ENCODE results near the gene LHX5. TPM values are rescaled to one million over a fixed set of nuclear protein-coding genes. Genes with fewer than 3 reads are reported as not detected.

LHX5 gene
- total RNA-seq, 1 experiment from 2014 or later: not detected

DNA sequence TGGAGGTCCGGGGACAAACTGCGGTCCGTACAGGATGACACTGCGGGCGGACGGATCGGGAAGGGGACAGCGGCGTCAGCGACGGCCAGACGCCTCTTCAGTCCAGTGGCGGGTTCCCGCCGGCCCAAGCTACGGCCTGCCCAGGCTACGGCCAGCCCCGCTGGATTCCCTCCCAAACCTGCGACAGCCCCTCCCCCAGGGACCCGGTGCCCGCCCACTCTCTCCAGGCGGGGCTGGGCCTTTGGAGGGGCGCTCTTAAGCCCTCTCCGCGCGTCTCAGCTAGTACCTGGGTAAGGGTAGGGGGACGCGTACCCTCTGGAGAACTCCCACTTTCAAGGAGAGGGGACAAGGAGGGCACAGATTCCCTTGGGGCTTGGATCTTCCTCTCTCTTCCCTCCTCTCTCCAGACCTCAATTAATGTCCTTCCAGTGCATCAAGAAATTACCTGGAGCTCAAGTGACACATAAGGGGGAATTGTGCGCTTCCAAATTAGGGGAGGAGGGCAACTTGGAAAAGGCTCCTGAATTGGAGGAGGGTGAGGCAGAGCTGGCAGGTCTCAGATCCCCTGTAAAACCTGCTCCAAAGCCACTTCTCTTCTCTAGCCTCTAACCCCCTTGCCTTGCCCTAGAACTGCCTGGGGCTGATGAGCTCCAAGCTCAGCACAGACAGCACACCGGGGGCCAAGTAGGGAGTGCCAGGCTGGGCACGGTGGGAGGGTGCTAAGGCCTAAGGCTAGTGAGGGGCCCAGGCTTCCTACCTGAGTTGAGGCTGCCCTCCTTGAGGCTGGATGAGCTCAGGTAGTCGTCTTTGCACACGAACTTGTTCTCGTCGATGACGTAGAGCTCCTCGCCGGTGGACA, 3.1 kb downstream of the LHX5 start:
- Mint-ChIP-seq H3K27me3 (ENCODE audit: unreplicated experiment) (peaks cover 96% of the 10 kb centered on the region), H3K4me1 (ENCODE audit: low read depth, unreplicated experiment) (peaks cover 20% of the 10 kb centered on the region), H3K27ac (ENCODE audit: unreplicated experiment) (no peak overlapping the region), H3K36me3 (ENCODE audit: insufficient read depth, unreplicated experiment) (no peaks in the 10 kb centered on the region), H3K9me3 (ENCODE audit: low read depth, unreplicated experiment) (peaks cover 3% of the 10 kb centered on the region), H3K4me3 (ENCODE audit: low read depth, unreplicated experiment) (no peak overlapping the region)
- CTCF ChIA-PET: interaction anchor here (1.2 kb wide), 1 partner anchor 12 kb away, joined by 5 read pairs; no protein-coding TSS in a partner anchor
- BruUV-seq (replicated peaks): no TSS peak
- intact Hi-C loops (cut with micrococcal nuclease; ENCODE audit: unreplicated experiment): loop anchor here (10.0 kb wide), 1 partner anchor 256 kb away; no protein-coding TSS in a partner anchor
- DNase-seq: no peak
- TF ChIP-seq, protein P1, sequence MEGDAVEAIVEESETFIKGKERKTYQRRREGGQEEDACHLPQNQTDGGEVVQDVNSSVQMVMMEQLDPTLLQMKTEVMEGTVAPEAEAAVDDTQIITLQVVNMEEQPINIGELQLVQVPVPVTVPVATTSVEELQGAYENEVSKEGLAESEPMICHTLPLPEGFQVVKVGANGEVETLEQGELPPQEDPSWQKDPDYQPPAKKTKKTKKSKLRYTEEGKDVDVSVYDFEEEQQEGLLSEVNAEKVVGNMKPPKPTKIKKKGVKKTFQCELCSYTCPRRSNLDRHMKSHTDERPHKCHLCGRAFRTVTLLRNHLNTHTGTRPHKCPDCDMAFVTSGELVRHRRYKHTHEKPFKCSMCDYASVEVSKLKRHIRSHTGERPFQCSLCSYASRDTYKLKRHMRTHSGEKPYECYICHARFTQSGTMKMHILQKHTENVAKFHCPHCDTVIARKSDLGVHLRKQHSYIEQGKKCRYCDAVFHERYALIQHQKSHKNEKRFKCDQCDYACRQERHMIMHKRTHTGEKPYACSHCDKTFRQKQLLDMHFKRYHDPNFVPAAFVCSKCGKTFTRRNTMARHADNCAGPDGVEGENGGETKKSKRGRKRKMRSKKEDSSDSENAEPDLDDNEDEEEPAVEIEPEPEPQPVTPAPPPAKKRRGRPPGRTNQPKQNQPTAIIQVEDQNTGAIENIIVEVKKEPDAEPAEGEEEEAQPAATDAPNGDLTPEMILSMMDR (IDR thresholded peaks at IDR 0.05; ENCODE audit: unreplicated experiment): no peak

DNA sequence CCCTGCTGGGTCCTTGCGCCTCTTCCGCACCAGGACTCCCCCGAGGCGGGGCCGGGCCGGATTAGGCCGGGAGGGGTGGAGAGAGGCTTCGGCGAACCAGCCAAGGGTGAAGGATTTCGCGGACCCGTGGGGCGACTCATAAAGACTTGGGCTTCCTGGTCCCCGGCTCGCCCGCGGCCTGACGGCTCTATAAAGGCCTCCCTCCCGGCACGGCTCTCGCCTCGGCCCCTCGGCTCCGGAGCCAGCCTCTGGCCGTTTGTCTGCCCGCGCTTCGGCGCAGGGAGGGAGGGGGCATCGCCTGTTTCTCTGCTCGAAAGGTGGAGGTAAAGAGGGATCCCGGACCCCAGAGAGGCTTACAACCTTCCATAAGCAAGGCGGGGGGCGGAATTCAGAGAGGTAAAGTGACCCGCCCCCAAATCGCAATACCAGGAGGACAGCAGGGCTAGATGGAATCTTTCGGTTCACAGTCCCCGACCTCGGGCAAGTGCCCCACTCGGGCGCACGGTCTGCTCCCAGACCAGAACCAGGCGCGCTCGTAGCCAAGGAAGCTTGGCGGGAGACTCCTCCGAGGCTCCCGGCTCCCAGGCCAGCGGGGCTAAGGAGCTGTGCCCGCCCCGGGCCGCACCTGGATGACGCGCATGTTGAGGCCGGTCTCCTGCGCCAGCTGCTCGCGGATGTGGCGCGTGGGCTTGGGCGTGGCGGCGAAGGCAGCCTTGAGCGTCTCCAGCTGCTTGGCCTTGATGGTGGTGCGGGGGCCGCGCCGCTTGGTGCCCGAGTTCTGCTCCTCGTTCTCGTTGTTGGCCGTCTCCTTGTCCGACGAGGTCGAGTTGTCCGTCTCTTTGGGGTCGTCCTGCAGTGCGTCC, 3.9 kb downstream of the LHX5 start:
- CTCF ChIA-PET: no interaction called here
- H3K4me3 Mint-ChIP-seq (ENCODE audit: low read depth, unreplicated experiment): peak overlapping the region; percentile 53
- H3K9me3 Mint-ChIP-seq (ENCODE audit: low read depth, unreplicated experiment): peaks cover 3% of the 10 kb centered on the region
- no peak for DNase-seq
- no peak overlapping the region for H3K27ac Mint-ChIP-seq (ENCODE audit: unreplicated experiment)
- H3K27me3 Mint-ChIP-seq (ENCODE audit: unreplicated experiment): peaks cover 96% of the 10 kb centered on the region
- H3K36me3 Mint-ChIP-seq (ENCODE audit: insufficient read depth, unreplicated experiment): no peaks in the 10 kb centered on the region
- peaks cover 23% of the 10 kb centered on the region for H3K4me1 Mint-ChIP-seq (ENCODE audit: low read depth, unreplicated experiment)
- BruUV-seq (replicated peaks): no TSS peak
- TF ChIP-seq, protein P1 (IDR thresholded peaks at IDR 0.05; ENCODE audit: unreplicated experiment): no peak
- intact Hi-C loops (cut with micrococcal nuclease; ENCODE audit: unreplicated experiment): loop anchor here (1.0 to 10.0 kb wide), 2 partner anchors 41 to 257 kb away; no protein-coding TSS in a partner anchor

DNA sequence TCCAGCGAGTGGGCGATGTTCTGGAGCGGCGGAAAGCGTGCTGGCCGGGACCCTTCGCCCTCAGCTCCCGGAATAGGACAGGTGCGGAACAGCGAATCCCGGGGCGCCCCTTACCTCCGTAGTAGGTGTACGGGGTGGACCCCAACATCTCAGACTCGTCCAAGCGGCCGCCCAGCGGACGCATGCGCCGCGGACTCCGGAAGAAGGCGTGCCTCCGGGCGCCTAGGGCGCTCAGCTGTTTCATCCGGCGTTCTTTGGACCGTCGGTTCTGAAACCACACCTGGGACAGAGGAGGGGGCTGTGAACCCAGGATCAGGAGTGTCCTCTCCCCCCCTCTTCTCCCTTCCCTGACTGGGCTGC, 4.5 kb downstream of the LHX5 start:
- peaks cover 23% of the 10 kb centered on the region for H3K4me1 Mint-ChIP-seq (ENCODE audit: low read depth, unreplicated experiment)
- TF ChIP-seq, protein P1 (IDR thresholded peaks at IDR 0.05; ENCODE audit: unreplicated experiment): no peak
- H3K27ac Mint-ChIP-seq (ENCODE audit: unreplicated experiment): no peak overlapping the region
- no TSS peak for BruUV-seq (replicated peaks)
- no peak for DNase-seq
- H3K9me3 Mint-ChIP-seq (ENCODE audit: low read depth, unreplicated experiment): peaks cover 3% of the 10 kb centered on the region
- intact Hi-C loops (cut with micrococcal nuclease; ENCODE audit: unreplicated experiment): loop anchor here (1.0 to 10.0 kb wide), 2 partner anchors 41 to 258 kb away; no protein-coding TSS in a partner anchor
- peak overlapping the region; percentile 53 for H3K4me3 Mint-ChIP-seq (ENCODE audit: low read depth, unreplicated experiment)
- CTCF ChIA-PET: no interaction called here
- peaks cover 96% of the 10 kb centered on the region for H3K27me3 Mint-ChIP-seq (ENCODE audit: unreplicated experiment)
- H3K36me3 Mint-ChIP-seq (ENCODE audit: insufficient read depth, unreplicated experiment): no peaks in the 10 kb centered on the region

DNA sequence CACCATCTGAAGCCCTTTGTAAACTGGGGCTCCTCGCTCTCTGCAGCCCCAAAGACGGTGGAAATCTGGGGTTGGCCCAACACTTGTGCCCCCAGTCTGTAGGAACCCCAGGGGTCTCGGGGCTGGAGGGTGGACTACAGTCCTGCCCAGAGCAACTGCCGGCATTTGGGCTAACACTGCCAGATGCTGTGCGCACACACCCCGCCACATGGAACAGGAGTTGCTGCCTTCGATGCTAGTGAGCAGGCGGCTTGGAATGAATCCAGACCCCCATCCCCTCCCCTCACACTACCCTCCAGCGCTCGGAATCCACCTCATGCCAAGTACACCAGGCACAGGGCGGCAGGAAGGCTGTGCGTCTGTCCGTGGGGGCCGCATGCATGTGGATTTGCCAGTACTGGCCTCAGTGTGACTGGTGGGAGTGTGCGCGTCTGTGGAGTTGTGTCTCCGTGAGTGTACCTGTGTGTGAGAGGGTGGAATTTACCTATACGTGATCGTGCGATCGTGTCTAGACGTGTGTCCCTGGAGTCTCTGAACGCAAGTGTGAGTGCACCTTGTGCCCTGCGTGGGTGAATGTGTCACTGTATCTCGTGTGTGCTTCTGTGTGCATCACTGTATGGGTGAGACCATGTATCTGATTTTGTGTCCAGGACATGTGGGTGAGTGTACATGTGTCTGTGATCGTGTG, 5.1 kb downstream of the LHX5 start:
- no peaks in the 10 kb centered on the region for H3K36me3 Mint-ChIP-seq (ENCODE audit: insufficient read depth, unreplicated experiment)
- TF ChIP-seq, protein P1 (IDR thresholded peaks at IDR 0.05; ENCODE audit: unreplicated experiment): no peak
- DNase-seq: no peak
- peaks cover 96% of the 10 kb centered on the region for H3K27me3 Mint-ChIP-seq (ENCODE audit: unreplicated experiment)
- no peak overlapping the region for H3K27ac Mint-ChIP-seq (ENCODE audit: unreplicated experiment)
- no TSS peak for BruUV-seq (replicated peaks)
- CTCF ChIA-PET: no interaction called here
- H3K4me3 Mint-ChIP-seq (ENCODE audit: low read depth, unreplicated experiment): peak overlapping the region; percentile 17
- peaks cover 3% of the 10 kb centered on the region for H3K9me3 Mint-ChIP-seq (ENCODE audit: low read depth, unreplicated experiment)
- peaks cover 23% of the 10 kb centered on the region for H3K4me1 Mint-ChIP-seq (ENCODE audit: low read depth, unreplicated experiment)
- intact Hi-C loops (cut with micrococcal nuclease; ENCODE audit: unreplicated experiment): loop anchor here (1.0 to 10.0 kb wide), 2 partner anchors 42 to 258 kb away; no protein-coding TSS in a partner anchor
